OCI-M1 (cell line): ENCODE measurements around the gene SATB2.
A peak's percentile ranks its signal among the peaks of the same experiment; 100 is the strongest.

Experiments used
- DNase-seq: peaks from one replicate; lab custom pipeline; 2025; lab: John Stamatoyannopoulos, UW

Gene SATB2

DNA sequence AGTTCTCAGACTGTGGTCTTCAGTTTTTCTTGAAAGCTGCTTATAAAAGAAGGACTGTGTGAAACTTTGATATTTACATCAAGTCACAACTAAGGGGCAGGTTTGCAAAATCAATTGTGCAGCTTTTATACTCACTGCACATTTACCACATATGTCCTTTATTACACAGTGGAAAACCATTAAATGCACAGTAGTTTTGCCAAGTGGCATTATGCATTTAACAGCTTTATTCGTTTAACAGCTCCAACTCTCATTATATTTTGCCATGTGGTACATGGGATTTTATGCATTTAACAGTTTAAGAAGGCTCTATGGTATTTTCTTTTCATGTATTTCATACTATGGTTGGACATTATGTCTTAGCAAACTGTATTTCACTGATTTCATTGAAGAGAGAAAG lies 135.6 kb downstream of the SATB2 start:
- DNase-seq, result no peak

DNA sequence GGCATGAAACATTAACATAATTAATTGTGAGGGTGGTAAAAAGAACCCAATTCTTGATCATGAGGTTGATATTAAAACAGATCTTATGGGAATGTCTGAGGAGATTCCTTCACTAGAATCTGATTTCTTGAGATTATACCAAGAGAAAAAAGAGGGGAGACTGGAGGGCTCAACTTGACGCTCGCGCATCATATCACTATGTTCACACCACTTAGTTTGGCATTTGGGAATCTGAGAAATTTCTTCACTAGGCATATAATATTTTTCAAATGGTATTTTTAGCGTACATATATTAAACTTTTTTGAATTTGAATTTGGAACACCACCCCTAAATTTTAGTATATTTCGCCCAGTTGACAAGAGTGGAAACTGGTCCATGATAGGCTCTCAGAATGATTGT lies 140.1 kb downstream of the SATB2 start:
- no peak for DNase-seq

DNA sequence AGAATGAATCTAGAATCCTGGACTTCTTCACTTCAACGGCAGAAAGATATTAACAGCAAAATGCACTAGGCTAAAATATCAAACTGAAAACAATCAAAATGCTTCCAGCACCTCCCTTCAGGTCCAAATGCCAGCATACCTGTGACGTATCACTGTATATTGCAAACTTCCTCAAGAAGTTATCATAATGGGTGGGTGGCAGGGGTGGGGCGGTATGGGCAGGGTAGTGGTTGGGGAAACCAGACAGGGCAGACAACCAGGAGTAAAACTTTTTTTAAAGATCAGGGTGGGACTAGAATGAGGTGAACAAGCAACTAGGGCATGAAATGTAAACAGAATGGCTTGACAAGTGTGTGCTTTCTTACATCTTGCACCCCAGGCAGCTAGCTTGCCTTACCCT lies 140.9 kb downstream of the SATB2 start:
- DNase-seq, result no peak

DNA sequence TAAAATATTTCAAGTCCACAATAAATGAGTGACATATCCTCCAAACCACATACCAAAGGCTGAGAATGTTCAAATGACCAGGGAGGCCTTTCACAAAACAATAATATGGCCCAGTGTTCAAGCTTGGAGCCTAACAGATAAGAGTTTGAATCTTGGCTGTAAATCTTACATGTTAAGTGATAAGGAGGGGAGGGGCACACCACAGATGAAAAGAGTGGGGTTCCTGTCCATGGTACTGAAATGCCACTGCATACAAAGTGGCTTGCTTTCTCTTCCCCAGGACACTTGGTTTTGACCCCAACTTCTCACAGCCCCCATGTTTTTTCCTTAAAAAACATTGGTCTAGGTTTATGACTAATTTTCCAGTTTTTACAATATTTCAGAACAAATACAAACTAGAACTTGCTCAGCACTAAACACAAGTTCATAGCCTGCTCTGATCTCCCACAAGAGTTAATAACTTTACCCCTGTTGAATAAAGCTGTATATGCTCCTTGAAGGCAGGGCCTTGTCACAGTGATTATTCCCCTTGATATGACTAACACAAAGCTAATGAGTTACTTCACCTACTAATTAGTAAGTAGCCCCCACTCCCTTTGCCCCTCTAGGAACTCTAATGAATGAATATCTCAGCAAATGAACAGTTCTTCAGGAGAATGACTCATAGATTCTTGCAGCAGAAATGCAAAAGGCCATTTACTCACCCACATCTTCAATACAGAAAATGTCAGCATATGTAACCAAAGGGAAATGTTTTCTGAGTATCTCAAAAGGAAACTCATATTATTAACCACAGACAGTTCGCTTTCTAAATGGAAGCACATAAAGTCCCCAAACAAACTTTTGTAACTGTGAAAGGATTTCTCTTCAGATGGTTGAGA lies 142.2 kb downstream of the SATB2 start:
- peak; percentile 82 for DNase-seq

DNA sequence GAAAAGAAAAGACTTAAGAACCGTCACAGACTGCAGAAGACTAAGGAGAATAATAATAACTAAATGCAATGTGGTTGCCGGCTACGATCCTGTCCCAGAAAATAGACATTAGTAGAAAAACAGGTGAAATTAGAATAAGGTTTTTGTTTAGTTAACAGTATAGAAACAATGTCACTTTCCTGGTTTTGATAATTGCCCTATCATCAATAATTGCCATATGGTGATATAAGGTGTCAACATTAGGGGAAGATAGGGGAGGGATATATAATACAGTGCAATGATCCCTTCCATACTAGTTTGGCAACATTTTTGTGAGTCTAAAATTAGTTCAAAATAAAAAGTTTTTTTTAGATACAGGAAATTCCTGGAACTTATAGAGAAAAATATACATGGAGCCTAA lies 144.8 kb downstream of the SATB2 start:
- DNase-seq, result no peak

DNA sequence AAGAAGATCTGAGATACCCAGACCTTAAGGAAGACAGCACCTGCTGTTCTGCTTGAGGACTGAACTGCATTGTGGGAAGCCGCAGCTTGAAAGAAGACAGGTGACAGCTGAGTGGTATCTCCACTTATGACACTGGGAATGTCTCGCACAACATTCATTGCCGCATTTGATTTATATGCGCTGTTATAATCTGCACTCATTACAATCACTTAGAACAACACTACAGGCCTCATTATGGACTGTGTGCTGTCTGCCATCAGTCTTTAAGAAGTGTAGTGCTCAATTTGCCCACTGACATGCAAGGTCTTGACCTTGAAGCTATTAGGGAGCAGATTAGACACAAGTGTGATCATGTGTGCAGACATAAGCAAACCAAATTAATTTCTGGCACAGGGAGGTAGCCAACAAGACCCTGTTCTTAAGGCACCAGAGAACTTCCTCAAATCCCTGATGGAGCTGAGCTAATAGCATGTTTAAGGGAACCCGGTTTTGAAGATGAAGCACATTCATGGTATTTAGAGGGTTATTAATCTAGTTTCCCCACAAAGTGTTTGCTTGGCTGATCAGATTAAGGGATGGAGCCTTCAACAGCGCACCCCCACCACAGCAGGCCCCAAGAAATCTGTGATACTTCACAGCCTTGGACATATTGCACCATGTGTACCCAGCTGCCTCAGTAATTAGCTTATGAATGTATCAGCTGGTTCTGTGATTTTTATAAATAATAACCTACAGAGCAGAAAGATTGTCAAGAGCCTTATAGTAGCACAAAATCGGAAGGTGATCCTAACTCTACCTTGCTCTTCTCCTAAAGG lies 146.8 kb downstream of the SATB2 start:
- no peak for DNase-seq

DNA sequence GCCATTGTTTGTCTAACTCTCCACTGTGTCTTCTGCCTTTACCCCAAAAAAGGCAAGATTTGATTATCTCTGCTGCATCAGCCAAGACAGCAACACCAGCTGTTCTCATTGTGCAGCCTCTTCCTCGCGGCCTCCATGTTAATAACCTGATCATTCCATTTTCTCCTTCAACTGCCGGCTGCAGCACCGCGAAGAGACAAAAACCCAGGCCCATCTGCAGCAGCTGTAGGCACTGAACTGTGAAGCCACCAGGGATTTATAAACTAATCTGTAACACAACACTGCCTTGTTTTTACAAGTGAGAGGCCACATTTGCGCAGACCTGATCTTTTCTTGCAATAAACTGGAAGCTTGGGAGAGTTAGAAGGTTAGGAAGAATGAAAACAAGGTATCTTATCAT lies 147.8 kb downstream of the SATB2 start:
- no peak for DNase-seq

DNA sequence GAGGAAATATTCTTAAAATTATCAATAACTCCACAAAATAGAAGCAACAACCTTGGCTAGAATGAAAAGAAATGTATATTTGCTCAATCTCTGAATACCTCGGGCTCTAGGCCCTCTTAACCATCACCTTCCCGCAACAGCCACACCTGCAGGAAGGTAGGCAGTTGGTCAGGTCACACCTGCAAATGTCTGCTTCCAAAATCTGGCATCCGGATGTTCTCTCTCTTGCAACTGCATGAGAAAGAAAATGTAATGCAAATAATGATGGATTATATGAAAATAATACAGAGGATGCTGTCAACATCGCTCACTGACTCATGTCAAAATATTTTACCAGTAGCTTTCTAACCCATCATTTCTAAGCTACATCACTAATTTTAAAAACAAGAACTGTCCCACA lies 148.3 kb downstream of the SATB2 start:
- DNase-seq, result no peak

DNA sequence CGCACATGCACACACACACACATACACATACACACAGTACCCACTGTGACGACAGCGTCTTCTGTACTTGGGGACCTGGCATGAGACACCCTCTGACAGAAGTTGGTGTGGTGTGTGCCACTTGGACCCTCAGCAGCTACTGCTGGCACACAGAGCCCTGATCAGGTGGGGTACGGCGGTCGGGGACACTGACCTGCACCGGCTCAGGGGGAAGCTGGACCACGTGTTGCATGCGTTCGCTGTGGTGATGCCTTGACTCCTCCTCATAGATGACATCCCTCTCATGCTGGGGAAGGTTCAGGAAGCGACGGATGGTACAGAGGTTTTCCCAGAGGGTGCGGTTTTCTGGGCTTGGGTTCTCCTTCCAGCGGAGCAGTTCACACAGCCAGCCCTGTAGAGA lies 149.2 kb downstream of the SATB2 start:
- no peak for DNase-seq

DNA sequence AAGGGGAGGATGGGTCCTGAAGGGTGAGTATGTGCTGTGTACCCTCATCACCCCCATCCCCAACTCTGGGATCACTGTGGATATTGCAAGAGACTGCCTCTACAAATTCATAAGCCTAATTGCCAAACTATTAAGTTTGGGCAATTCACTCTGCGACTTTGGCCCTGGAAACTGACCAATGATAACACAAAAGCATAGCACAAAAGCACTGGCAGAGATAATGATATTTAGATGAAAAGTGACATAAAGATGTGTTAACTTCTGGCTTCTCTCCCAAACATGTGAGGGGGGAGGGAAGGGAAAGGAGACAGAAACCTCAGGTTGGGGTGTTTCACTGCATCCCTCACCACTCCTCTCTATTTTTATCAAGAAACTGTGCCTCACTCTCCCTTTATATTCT lies 150.3 kb downstream of the SATB2 start:
- no peak for DNase-seq

DNA sequence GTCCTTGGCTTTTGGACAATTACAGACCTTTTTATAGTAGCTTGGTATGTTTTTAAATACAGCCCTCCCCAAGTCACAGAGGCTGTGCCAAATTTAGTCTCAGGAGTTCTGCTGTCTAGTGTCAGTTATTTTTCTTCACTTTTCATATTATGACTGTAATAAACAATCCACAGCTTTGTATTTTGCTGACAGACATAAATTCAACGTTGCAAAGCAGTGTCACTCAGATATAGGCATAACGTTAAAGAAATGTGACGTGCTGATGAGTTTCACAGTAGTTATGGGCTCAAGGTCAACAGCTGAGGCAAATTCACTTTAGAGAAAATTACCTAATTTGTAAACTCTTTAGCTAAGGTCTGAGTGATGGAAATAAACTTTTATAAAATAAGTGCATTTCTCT lies 151.6 kb downstream of the SATB2 start:
- DNase-seq, result no peak

DNA sequence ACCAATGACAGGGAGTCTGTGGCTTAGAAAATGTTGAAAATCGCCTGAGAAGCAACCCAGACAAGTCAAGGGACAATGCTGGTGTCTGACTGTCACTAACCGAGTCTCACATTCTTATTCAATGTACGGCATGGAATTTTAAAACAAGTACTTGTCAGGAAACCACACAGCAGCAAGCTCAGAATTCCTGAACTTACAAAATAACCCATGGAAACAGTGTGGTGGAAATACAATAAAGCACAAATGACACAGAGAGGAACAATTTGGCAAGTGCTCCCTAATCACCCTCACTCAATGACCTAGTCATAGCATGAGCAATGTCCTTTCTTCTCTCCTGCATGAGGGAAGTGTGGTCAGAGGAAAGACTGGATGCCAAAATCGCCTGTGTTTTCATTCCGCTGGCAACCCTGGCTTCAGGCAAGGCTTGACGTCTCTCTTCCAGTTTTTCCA lies 154.0 kb downstream of the SATB2 start:
- no peak for DNase-seq

DNA sequence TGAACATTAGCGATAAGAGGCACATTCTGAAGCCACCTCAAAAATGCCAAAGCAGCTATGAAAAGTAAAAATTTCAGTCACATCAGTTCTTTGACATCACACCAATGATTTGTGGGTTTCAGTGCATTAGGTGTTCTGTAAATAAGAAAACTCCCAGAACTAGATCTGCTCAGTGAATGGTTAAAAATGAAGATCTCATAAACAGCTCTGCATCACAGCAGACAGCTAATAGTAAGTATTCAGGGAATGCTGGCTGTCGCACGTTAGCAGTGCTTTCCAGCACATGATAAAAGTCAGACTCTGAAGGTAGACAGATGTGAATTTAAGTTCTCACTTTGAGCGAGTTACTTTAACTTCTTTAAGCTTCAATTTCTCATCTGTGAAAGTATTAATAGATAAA lies 154.9 kb downstream of the SATB2 start:
- no peak for DNase-seq

DNA sequence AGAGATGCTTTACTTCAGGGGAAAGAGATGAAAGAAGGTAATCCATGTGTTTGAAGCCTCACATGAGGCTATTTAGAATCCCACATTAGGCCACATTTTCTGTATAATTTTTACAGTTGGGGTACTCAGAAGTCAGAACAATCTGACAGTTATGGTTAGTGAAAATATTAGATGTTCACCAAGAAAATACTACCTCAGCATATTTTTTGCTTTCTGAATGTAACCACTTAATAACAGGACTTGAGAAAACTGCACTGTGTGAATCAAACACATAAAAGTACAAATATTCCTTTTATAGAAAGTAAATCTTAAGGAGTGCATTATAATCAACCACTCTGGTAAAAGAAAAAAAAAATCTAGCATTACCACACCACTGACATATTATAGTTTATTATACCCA lies 169.3 kb downstream of the SATB2 start:
- DNase-seq, result no peak

DNA sequence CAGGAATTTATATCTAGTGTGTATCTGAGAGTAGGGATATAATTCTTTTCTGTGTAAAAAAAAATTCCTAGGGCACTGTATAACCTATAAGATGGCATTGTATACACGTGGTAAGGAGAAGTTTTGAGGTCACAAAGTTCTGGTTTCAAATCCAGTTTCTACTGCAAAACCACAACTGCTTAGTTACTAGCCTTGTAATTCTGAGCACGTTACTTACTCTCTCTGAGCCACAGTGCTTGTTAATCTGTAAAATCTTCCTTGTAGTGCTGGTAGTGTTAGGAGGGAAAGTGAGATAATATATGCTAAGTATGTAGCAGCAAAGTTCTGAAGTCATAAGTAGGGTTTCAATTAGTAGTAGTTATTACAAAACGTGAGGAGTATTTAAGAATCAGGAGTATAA lies 175.4 kb downstream of the SATB2 start:
- no peak for DNase-seq

DNA sequence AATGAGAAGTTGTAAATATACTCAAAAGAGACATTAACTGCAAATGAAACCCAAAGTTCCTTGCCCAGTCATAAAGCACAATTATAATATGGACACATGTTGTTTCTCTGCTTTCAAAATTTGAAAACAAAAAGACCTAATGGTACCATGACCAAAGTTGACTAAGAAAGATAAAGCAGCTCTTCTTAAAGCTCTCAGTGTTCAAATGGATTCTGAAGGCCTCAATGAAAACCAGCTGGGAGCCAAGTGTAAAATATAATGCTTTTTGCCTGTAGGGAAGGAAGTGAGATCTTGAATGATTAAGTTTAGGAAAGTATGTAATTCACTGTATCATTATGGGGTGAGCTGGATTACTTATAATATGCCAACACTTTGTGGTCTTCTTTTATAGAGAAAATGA lies 178.6 kb downstream of the SATB2 start:
- DNase-seq, result no peak

DNA sequence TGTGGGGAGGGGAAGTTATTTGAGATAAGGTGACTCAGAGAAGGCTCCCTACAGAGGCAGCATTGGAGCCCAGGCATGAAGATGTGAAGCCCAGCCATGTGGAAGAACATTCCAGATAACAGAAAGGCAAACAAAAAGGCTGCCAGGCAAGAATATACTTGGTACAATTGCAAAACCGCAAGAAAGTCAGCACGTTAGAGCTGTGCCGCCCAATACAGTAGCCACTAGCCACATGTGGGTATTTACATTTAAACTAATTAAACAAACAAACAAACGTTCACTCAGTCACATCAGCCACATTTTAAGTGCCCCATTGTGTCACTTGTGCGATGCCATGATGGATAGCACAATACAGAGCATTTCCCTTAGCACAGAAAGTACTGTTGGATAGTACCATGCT lies 179.6 kb downstream of the SATB2 start:
- DNase-seq, result no peak

DNA sequence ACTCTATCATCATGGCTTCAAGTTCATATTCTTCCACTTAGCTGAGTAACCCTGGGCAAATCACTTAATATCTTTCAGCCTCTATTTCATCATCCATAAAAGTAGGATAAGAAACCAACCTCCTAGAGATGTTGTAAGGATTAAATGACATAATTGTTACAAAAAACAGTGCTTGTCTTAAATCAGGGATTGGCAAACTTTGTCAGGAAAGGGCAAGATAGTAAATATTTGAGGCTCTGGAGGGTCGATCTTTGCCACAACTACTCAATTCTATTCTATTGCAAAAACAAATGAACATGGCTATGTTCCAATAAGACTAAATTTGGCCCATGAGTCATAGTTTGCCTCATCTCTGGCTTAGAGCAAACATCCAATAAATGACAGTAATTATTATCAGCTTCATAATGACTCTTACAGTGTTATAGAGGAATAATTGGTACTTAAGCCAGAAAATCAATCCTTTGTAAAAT lies 184.7 kb downstream of the SATB2 start:
- peak; percentile 19 for DNase-seq

DNA sequence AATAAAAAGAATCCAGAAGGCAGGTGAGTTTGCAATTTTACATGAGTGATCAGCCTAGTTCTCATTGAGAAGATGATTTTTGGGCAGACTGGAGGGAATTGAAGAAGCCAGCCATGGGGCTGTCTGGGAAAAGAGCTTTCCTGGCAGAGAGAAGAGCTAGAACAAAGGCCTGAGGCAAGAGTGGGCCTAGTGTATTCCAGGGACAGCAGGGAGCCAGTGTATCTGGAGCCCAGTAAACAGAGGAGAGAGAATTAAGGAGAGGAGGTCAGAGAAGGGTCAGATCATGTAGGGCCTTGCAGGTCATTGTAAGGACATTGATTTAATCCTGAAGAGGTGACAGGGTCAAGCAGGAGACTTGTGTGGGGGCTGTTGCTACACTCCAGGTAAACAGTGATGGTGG lies 195.8 kb downstream of the SATB2 start:
- no peak for DNase-seq

DNA sequence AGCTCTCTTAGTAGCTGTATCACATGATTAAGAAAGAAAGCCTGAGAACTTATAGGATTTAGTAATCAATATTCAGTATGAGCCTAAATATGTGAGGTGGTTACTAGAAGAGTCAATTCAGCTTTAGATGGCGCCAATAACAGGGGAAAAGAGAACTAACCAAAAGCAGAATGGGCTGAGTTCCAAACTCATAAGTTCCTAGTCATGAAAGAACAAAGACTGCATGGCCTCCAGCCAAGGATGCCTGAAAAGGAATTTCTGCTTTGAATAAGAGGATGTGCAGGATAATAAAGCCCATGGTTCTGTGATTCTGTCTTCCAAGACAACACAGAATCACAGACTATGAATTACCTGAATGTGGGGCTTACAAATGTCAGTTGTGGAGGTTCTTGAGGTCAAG lies 196.5 kb downstream of the SATB2 start:
- peak; percentile 27 for DNase-seq

DNA sequence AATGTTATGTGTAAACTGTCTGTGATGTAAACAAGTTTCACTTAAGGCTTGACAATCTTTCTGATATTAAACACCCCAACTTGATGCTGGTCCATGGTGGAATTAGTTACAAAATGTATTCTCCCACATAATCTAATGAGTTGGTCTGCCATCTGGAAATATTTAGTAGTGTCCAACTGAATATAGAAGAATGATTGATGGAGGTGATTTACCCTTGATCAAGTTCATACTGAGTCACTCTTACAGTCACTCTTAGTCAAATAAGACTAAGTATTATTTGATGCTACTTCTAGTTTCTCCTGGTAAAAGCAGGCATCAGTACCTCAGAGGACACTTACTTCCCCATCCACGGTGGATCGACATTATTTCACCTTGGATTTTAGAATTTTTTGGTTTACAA lies 198.1 kb downstream of the SATB2 start:
- DNase-seq, result no peak

DNA sequence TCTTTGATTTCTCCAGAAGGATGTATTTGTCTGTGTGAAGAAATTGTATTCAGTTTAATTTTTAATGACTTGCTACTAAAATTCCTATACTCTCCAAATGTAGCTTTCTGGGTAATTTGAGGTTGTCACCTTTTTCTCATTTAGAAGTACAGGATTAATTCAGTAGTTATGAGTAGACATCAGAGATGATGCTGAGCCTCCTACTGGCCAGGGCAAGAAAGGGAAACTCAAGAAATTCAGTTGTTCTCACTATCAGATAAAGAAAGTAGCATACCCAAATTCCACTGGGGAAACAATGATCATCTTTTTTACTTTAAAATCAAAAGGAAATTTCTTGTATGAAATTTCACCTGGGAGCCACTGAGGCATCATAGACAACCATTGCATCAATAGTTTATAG lies 199.4 kb downstream of the SATB2 start:
- peak; percentile 36 for DNase-seq
